GM19239 (cell line): ENCODE measurements around the gene BMX.

Experiments
- DNase-seq: peaks from one replicate; pipeline ENCODE4 v3.0.0; 2011; ENCODE audit warnings: low spot score; ENCODE audit not compliant: insufficient read length
- FAIRE-seq: peaks from 2 replicates; lab custom pipeline; 2011; peaks lifted over from hg19 to GRCh38; lab: Jason Lieb, UNC

Gene BMX

GRCh38 chrX:15500497-15500966 lies at the start of gene BMX:
BMX (plus strand) TSS chrX:15500807; CDS start chrX:15508354, 7,547 bp downstream.
- DNase-seq (no peak), FAIRE-seq (no peak)

- no peak for FAIRE-seq
- DNase-seq: no peak
Observed at GRCh38 chrX:15451913-15452312, 48.7 kb upstream of the BMX start.

- FAIRE-seq (peak; percentile 79), DNase-seq (no peak)
Observed at GRCh38 chrX:15464704-15465103, 35.9 kb upstream of the BMX start.

GRCh38 chrX:15465347-15465746 lies 35.3 kb upstream of the BMX start:
- FAIRE-seq (no peak), DNase-seq (no peak)

GRCh38 chrX:15465896-15466651 lies 34.5 kb upstream of the BMX start:
- DNase-seq: no peak

GRCh38 chrX:15468036-15468435 lies 32.6 kb upstream of the BMX start:
- peak; percentile 64 for FAIRE-seq
- no peak for DNase-seq

More at GRCh38 chrX:15465896-15466651, 34.5 kb upstream of the BMX start:
- FAIRE-seq: peak; percentile 76

- DNase-seq (no peak), FAIRE-seq (no peak)
Observed at GRCh38 chrX:15469613-15470012, 31.0 kb upstream of the BMX start.

- no peak for DNase-seq
- FAIRE-seq: peak; percentile 98
Observed at GRCh38 chrX:15471028-15471427, 29.6 kb upstream of the BMX start.

- FAIRE-seq: peak; percentile 73
- no peak for DNase-seq
Observed at GRCh38 chrX:15472531-15472930, 28.1 kb upstream of the BMX start.

GRCh38 chrX:15474028-15474427 lies 26.6 kb upstream of the BMX start:
- DNase-seq (no peak), FAIRE-seq (no peak)

- DNase-seq (no peak), FAIRE-seq (no peak)
Observed at GRCh38 chrX:15475021-15475420, 25.6 kb upstream of the BMX start.

GRCh38 chrX:15475486-15475885 lies 25.1 kb upstream of the BMX start:
- DNase-seq (no peak), FAIRE-seq (no peak)

- FAIRE-seq: no peak
- DNase-seq: no peak
Observed at GRCh38 chrX:15483891-15484290, 16.7 kb upstream of the BMX start.

- DNase-seq (no peak), FAIRE-seq (no peak)
Observed at GRCh38 chrX:15492469-15492868, 8.1 kb upstream of the BMX start.

- DNase-seq (peak; percentile 36), FAIRE-seq (peak; percentile 91)
Observed at GRCh38 chrX:15493118-15493962, 7.3 kb upstream of the BMX start, which contains the start of gene PIR. PIR (minus strand) TSS chrX:15493333; CDS start chrX:15491257, 2,076 bp downstream.

GRCh38 chrX:15495801-15496200 lies 4.8 kb upstream of the BMX start:
- no peak for FAIRE-seq
- no peak for DNase-seq

GRCh38 chrX:15496824-15497223 lies 3.8 kb upstream of the BMX start:
- FAIRE-seq (no peak), DNase-seq (no peak)

- FAIRE-seq (peak; percentile 75), DNase-seq (peak; percentile 5)
Observed at GRCh38 chrX:15497865-15498264, 2.7 kb upstream of the BMX start.

GRCh38 chrX:15498741-15499140 lies 1.9 kb upstream of the BMX start:
- no peak for FAIRE-seq
- no peak for DNase-seq

- no peak for DNase-seq
- no peak for FAIRE-seq
Observed at GRCh38 chrX:15499976-15500375, 631 bp upstream of the BMX start.

- FAIRE-seq (no peak), DNase-seq (no peak)
Observed at GRCh38 chrX:15501506-15501905, 899 bp downstream of the BMX start.
